ENCODE measurements around the gene RFC2. TPM values are rescaled to one million over a fixed set of nuclear protein-coding genes. Genes with fewer than 3 reads are reported as not detected.
A peak's percentile ranks its signal among the peaks of the same experiment; 100 is the strongest.
"Not testable (repeated sequence)": the region's sequence is repeated elsewhere in the genome, so short reads cannot be mapped to it uniquely, and the experiment has no call there.

The RFC2 gene
- total RNA-seq, 1 donor from 2014 or later: 14.5 TPM

- peaks cover 10% of the 10 kb centered on the region for H3K4me1 ChIP-seq
- H3K36me3 ChIP-seq: no peaks in the 10 kb centered on the region
- no peak for DNase-seq (ENCODE audit: extremely low spot score in 2 of 2)
- no peaks in the 10 kb centered on the region for H3K9me3 ChIP-seq
- TF ChIP-seq, protein P1, sequence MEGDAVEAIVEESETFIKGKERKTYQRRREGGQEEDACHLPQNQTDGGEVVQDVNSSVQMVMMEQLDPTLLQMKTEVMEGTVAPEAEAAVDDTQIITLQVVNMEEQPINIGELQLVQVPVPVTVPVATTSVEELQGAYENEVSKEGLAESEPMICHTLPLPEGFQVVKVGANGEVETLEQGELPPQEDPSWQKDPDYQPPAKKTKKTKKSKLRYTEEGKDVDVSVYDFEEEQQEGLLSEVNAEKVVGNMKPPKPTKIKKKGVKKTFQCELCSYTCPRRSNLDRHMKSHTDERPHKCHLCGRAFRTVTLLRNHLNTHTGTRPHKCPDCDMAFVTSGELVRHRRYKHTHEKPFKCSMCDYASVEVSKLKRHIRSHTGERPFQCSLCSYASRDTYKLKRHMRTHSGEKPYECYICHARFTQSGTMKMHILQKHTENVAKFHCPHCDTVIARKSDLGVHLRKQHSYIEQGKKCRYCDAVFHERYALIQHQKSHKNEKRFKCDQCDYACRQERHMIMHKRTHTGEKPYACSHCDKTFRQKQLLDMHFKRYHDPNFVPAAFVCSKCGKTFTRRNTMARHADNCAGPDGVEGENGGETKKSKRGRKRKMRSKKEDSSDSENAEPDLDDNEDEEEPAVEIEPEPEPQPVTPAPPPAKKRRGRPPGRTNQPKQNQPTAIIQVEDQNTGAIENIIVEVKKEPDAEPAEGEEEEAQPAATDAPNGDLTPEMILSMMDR (IDR thresholded peaks at IDR 0.05): no peak
- TF ChIP-seq POLR2A (IDR thresholded peaks at IDR 0.05) (no peak), POLR2AphosphoS5 (IDR thresholded peaks at IDR 0.05; ENCODE audit: insufficient read depth in 1 of 2, low read depth in 1 of 2) (no peak)
- intact Hi-C loops (cut with DNase I): no loop called here
- no peak overlapping the region for H3K4me3 ChIP-seq
- H3K27ac ChIP-seq: no peak overlapping the region
- no peaks in the 10 kb centered on the region for H3K27me3 ChIP-seq
Measured at GRCh38 chr7:74214816-74215630, 39.2 kb downstream of the RFC2 start.

GRCh38 chr7:74212661-74213060 lies 41.5 kb downstream of the RFC2 start:
- H3K36me3 ChIP-seq: no peaks in the 10 kb centered on the region
- H3K4me1 ChIP-seq: peaks cover 20% of the 10 kb centered on the region
- no peaks in the 10 kb centered on the region for H3K27me3 ChIP-seq
- no peak for DNase-seq (ENCODE audit: extremely low spot score in 2 of 2)
- H3K27ac ChIP-seq: no peak overlapping the region
- H3K4me3 ChIP-seq: no peak overlapping the region
- TF ChIP-seq POLR2AphosphoS5 (IDR thresholded peaks at IDR 0.05; ENCODE audit: insufficient read depth in 1 of 2, low read depth in 1 of 2): no peak
- TF ChIP-seq, protein P1 (IDR thresholded peaks at IDR 0.05): no peak
- no peak for TF ChIP-seq POLR2A (IDR thresholded peaks at IDR 0.05)
- intact Hi-C loops (cut with DNase I): no loop called here
- no peaks in the 10 kb centered on the region for H3K9me3 ChIP-seq

DNA sequence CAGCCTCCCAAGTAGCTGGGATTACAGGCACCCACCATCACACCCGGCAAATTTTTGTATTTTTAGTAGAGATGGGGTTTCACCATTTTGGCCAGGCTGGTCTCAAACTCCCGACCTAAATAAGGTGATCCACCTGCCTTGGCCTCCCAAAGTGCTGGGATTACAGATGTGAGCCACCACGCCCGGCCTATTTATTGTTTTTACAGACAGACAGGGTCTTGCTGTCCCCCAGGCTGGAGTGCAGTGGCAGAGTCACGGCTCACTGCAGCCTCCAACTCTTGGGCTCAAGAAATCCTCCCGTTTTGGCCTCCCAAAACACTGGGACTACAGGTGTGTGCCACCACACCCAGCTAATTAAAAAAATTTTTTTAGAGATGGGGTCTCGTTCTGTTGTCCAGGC lies 46.0 kb downstream of the RFC2 start:
- DNase-seq (ENCODE audit: extremely low spot score in 2 of 2); H3K9me3 ChIP-seq; H3K27ac ChIP-seq; H3K36me3 ChIP-seq; intact Hi-C loops (cut with DNase I); H3K27me3 ChIP-seq; H3K4me3 ChIP-seq: not testable (repeated sequence)
- peaks cover 28% of the 10 kb centered on the region for H3K4me1 ChIP-seq

- TF ChIP-seq, protein P1 (IDR thresholded peaks at IDR 0.05): no peak
- TF ChIP-seq POLR2AphosphoS5 (IDR thresholded peaks at IDR 0.05; ENCODE audit: insufficient read depth in 1 of 2, low read depth in 1 of 2) (no peak), POLR2A (IDR thresholded peaks at IDR 0.05) (no peak)
- H3K9me3 ChIP-seq: no peaks in the 10 kb centered on the region
- H3K36me3 ChIP-seq: no peaks in the 10 kb centered on the region
- no peak overlapping the region for H3K27ac ChIP-seq
- no peak overlapping the region for H3K4me3 ChIP-seq
- H3K4me1 ChIP-seq: peaks cover 28% of the 10 kb centered on the region
- intact Hi-C loops (cut with DNase I): loop anchor here (2.0 kb wide), 1 partner anchor 187 kb away; no protein-coding TSS in a partner anchor
- DNase-seq (ENCODE audit: extremely low spot score in 2 of 2): no peak
- no peaks in the 10 kb centered on the region for H3K27me3 ChIP-seq
Measured at GRCh38 chr7:74207586-74207985, 46.6 kb downstream of the RFC2 start.

- no peak for DNase-seq (ENCODE audit: extremely low spot score in 2 of 2)
- TF ChIP-seq POLR2A (IDR thresholded peaks at IDR 0.05) (no peak), POLR2AphosphoS5 (IDR thresholded peaks at IDR 0.05; ENCODE audit: insufficient read depth in 1 of 2, low read depth in 1 of 2) (peak; percentile 30 to 48)
- TF ChIP-seq, protein P1 (IDR thresholded peaks at IDR 0.05): peak; percentile 90 to 97 (median 97)
- Histone ChIP-seq H3K27me3 (no peaks in the 10 kb centered on the region), H3K4me3 (peak overlapping the region in 1 of 2 donors; percentile 27), H3K27ac (no peak overlapping the region), H3K9me3 (no peaks in the 10 kb centered on the region), H3K36me3 (no peaks in the 10 kb centered on the region), H3K4me1 (peaks cover 28% of the 10 kb centered on the region)
- intact Hi-C loops (cut with DNase I): loop anchor here (2.0 kb wide), 1 partner anchor 188 kb away; no protein-coding TSS in a partner anchor
Measured at GRCh38 chr7:74206589-74207120, 47.5 kb downstream of the RFC2 start.

DNA sequence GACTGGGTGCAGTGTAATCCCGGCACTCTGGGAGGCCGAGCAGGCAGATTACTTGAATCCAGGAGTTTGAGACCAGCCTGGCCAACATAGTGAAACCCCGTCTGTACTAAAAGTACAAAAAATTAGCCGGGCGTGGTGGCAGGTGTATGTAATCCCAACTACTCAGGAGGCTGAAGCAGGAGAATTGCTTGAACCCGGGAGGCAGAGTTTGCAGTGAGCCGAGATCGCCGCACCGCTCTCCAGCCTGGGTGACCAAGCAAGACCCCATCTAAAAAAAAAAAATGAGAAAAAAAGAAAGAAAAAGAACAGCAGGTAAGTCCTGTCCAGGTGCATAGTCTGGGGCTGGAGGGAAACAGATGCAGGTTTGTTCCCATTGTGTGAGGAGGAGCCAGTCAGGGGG lies 48.1 kb downstream of the RFC2 start:
- H3K9me3 ChIP-seq; H3K36me3 ChIP-seq; DNase-seq (ENCODE audit: extremely low spot score in 2 of 2); H3K27me3 ChIP-seq; H3K27ac ChIP-seq: not testable (repeated sequence)
- intact Hi-C loops (cut with DNase I): loop anchor here (2.0 kb wide), 1 partner anchor 189 kb away; no protein-coding TSS in a partner anchor
- Histone ChIP-seq H3K4me1 (peaks cover 27% of the 10 kb centered on the region), H3K4me3 (peak overlapping the region in 1 of 2 donors; percentile 27)

All from vagina (tissue), 2 donors.